IMR-90 (cell line): Measurements from ENCODE around the gene ANO2. TPM values are rescaled to one million over a fixed set of nuclear protein-coding genes. Genes with fewer than 3 reads are reported as not detected.

Source experiments
- ATAC-seq: fragments of 200-7000 bp; cut with Tn5 transposase; 2 replicates; pipeline ENCODE4 v1.9.1; 2020; ENCODE audit warnings: low read depth, mild to moderate bottlenecking, moderate library complexity
- BruUV-seq: library from RNA; stranded (reverse); fragments of 400-500 nt; replicated peaks from 2 replicates; lab custom pipeline; 2021; lab: Mats Ljungman, UMichigan
- CTCF ChIA-PET: fragments of 300-600 bp; formaldehyde crosslinking; extraction: SDS; loops from one replicate; lab custom pipeline; 2021; ENCODE audit warnings: antibody characterized with exemption; lab: Yijun Ruan, JAX
- POLR2A ChIA-PET: fragments of 300-600 bp; sonication (Branson Sonifier 250); formaldehyde crosslinking; loops from one replicate; lab custom pipeline; 2022; ENCODE audit warnings: antibody characterized with exemption; ENCODE audit not compliant: unreplicated experiment; lab: Charles Lee
- DNase-seq: peaks from one replicate; pipeline ENCODE4 v3.0.0; 2013
- H2AFZ ChIP-seq: replicated peaks from 2 replicates; pipeline ENCODE3; 2013; ENCODE audit warnings: low read length, mild to moderate bottlenecking; ENCODE audit not compliant: poor library complexity
- H2AK5ac ChIP-seq: 2 replicates; pipeline ENCODE4 v1.6.1; 2013; ENCODE audit warnings: low read depth, low read length, inconsistent platforms
- H2AK9ac ChIP-seq: replicated peaks from 2 replicates; pipeline ENCODE3; 2013; ENCODE audit warnings: mild to moderate bottlenecking, low read depth, low read length, moderate library complexity; ENCODE audit not compliant: poor library complexity
- H2BK120ac ChIP-seq: 2 replicates; pipeline ENCODE4 v1.6.1; 2013; ENCODE audit warnings: low read depth, low read length, inconsistent platforms
- H2BK15ac ChIP-seq: 3 replicates; pipeline ENCODE4 v1.6.1; 2013; ENCODE audit warnings: low read depth, low read length, inconsistent platforms
- H2BK20ac ChIP-seq: 2 replicates; pipeline ENCODE4 v1.6.1; 2013; ENCODE audit warnings: low read depth, mild to moderate bottlenecking, inconsistent platforms, low read length, moderate library complexity
- H2BK5ac ChIP-seq: 2 replicates; pipeline ENCODE4 v1.6.1; 2013; ENCODE audit warnings: mild to moderate bottlenecking, low read depth, low read length, inconsistent platforms; ENCODE audit not compliant: poor library complexity, severe bottlenecking
- H3K14ac ChIP-seq: replicated peaks from 2 replicates; pipeline ENCODE4 v1.6.1; 2013; ENCODE audit warnings: low read depth, low read length, inconsistent platforms
- H3K18ac ChIP-seq: 2 replicates; pipeline ENCODE4 v1.6.1; 2013; ENCODE audit warnings: low read depth, low read length, control low read depth
- H3K23ac ChIP-seq: 2 replicates; pipeline ENCODE4 v1.6.1; 2013; ENCODE audit warnings: low read depth, low read length, inconsistent platforms
- H3K27ac ChIP-seq: 2 replicates; pipeline ENCODE4 v1.5.1; 2013; ENCODE audit warnings: mild to moderate bottlenecking, control low read depth, low read length; ENCODE audit not compliant: insufficient read depth
- H3K27me3 ChIP-seq: 2 replicates; pipeline ENCODE4 v1.6.1; 2013; ENCODE audit warnings: low read length; ENCODE audit not compliant: control insufficient read depth, insufficient read depth
- H3K36me3 ChIP-seq: 2 replicates; pipeline ENCODE4 v1.6.1; 2013; ENCODE audit warnings: low read length, mixed read lengths; ENCODE audit not compliant: control insufficient read depth, insufficient read depth
- H3K4ac ChIP-seq: 2 replicates; pipeline ENCODE4 v1.6.1; 2013; ENCODE audit warnings: low read depth, low read length, inconsistent platforms
- H3K4me1 ChIP-seq: 2 replicates; pipeline ENCODE4 v1.6.1; 2013; ENCODE audit warnings: low read length, mixed read lengths; ENCODE audit not compliant: control insufficient read depth, insufficient read depth
- H3K4me2 ChIP-seq: 2 replicates; pipeline ENCODE4 v1.6.1; 2013; ENCODE audit warnings: low read depth, mild to moderate bottlenecking, control low read depth, low read length, moderate library complexity
- H3K4me3 ChIP-seq: 2 replicates; pipeline ENCODE4 v1.5.1; 2013; ENCODE audit warnings: low read depth, mild to moderate bottlenecking, control low read depth, low read length, moderate library complexity; ENCODE audit not compliant: insufficient read depth
- H3K56ac ChIP-seq: 2 replicates; pipeline ENCODE4 v1.6.1; 2013; ENCODE audit warnings: low read length, inconsistent platforms; ENCODE audit not compliant: insufficient read depth; ENCODE audit errors: extremely low read depth
- H3K79me1 ChIP-seq, 2 experiments: 2 replicates each; pipeline ENCODE4 v1.6.1; 2013; ENCODE audit warnings: low read length in 2 of 2, inconsistent platforms in 1 of 2, low read depth in 1 of 2
- H3K9ac ChIP-seq: 2 replicates; pipeline ENCODE4 v1.6.1; 2013; ENCODE audit warnings: low read depth, low read length, control low read depth
- H3K9me1 ChIP-seq: 2 replicates; pipeline ENCODE4 v1.6.1; 2013; ENCODE audit warnings: low read length, inconsistent platforms; ENCODE audit not compliant: insufficient read depth
- H3K9me3 ChIP-seq: 2 replicates; pipeline ENCODE4 v1.6.1; 2013; ENCODE audit warnings: low read length; ENCODE audit not compliant: control insufficient read depth, insufficient read depth
- H4K20me1 ChIP-seq: 2 replicates; pipeline ENCODE4 v1.6.1; 2013; ENCODE audit warnings: low read length, inconsistent platforms; ENCODE audit not compliant: insufficient read depth
- H4K5ac ChIP-seq: 2 replicates; pipeline ENCODE4 v1.6.1; 2013; ENCODE audit warnings: mild to moderate bottlenecking, low read depth, low read length, control low read depth
- H4K8ac ChIP-seq, 2 experiments: 2 replicates each; pipeline ENCODE4 v1.6.1; 2013; ENCODE audit warnings: low read depth in 2 of 2, low read length in 2 of 2, control low read depth in 1 of 2, inconsistent platforms in 1 of 2
- H4K91ac ChIP-seq: 2 replicates; pipeline ENCODE4 v1.6.1; 2013; ENCODE audit warnings: low read depth, low read length, inconsistent platforms; ENCODE audit not compliant: insufficient read depth
- BHLHE40 ChIP-seq: fragments of 150-350 bp; IDR thresholded peaks from 2 replicates; pipeline ENCODE4 v1.6.1; 2016; ENCODE audit warnings: mild to moderate bottlenecking, low read depth, low read length
- CEBPB ChIP-seq: IDR thresholded peaks from 2 replicates; pipeline ENCODE4 v1.6.1; 2012; ENCODE audit warnings: low read depth, low read length, improper control_type of control experiment
- CHD1 ChIP-seq: IDR thresholded peaks from 2 replicates; pipeline ENCODE4 v1.6.1; 2012; ENCODE audit warnings: low read depth, low read length, improper control_type of control experiment
- FOS ChIP-seq: fragments of 150-350 bp; IDR thresholded peaks from 2 replicates; pipeline ENCODE4 v1.6.1; 2016; ENCODE audit warnings: low read depth, low read length
- MAFK ChIP-seq: IDR thresholded peaks from 2 replicates; pipeline ENCODE4 v1.6.1; 2012; ENCODE audit warnings: low read depth, low read length, improper control_type of control experiment
- MAZ ChIP-seq: IDR thresholded peaks from 2 replicates; pipeline ENCODE4 v1.6.1; 2012; ENCODE audit warnings: low read depth, mild to moderate bottlenecking, low read length, improper control_type of control experiment, moderate library complexity, borderline replicate concordance
- MXI1 ChIP-seq: IDR thresholded peaks from 2 replicates; pipeline ENCODE4 v1.6.1; 2012; ENCODE audit warnings: low read depth, mild to moderate bottlenecking, low read length, moderate library complexity, borderline replicate concordance
- NFE2L2 ChIP-seq: fragments of 150-350 bp; IDR thresholded peaks from 2 replicates; pipeline ENCODE4 v1.6.1; 2016; ENCODE audit warnings: low read depth, mild to moderate bottlenecking, low read length
- RAD21 ChIP-seq: IDR thresholded peaks from 2 replicates; pipeline ENCODE4 v1.6.1; 2012; ENCODE audit warnings: low read length, improper control_type of control experiment
- RCOR1 ChIP-seq: IDR thresholded peaks from 2 replicates; pipeline ENCODE4 v1.6.1; 2012; ENCODE audit warnings: mild to moderate bottlenecking, low read length, improper control_type of control experiment; ENCODE audit not compliant: insufficient replicate concordance
- RFX5 ChIP-seq: IDR thresholded peaks from 2 replicates; pipeline ENCODE4 v1.8.0; 2012; ENCODE audit warnings: low read depth, mild to moderate bottlenecking, low read length, moderate library complexity
- SMC3 ChIP-seq: fragments of 150-350 bp; IDR thresholded peaks from 2 replicates; pipeline ENCODE4 v1.6.1; 2016; ENCODE audit warnings: low read depth, mild to moderate bottlenecking, antibody characterized with exemption, low read length, moderate library complexity
- WGBS, 2 experiments: methylation state at CpG; one replicate each; pipeline versions ENCODE4 v1.1.5 to v1.1.7; 2013; ENCODE audit warnings: missing lambda C conversion rate in 2 of 2; ENCODE audit not compliant: insufficient read length in 1 of 2; ENCODE audit errors: extremely low coverage in 2 of 2; 5-methylcytosine and 5-hydroxymethylcytosine counted together
- dilution Hi-C: fragments of 300-500 bp; cut with HindIII; formaldehyde crosslinking; loops from one replicate; pipeline ENCODE4 v1.14.3; 2018; ENCODE audit warnings: low sequenced_read_pairs; ENCODE audit not compliant: unreplicated experiment
- in situ Hi-C: fragments of 300-500 bp; cut with MboI; formaldehyde crosslinking; loops from 3 replicates; pipeline ENCODE4 v1.14.3; 2019; ENCODE audit warnings: low sequenced_read_pairs, inconsistent platforms, mixed read lengths
- intact Hi-C: fragments of 100-400 bp; cut with micrococcal nuclease; formaldehyde crosslinking; loops from 2 replicates; pipeline ENCODE4 v1.10.0; 2022
- polyA plus RNA-seq, 3 experiments: library from polyadenylated mRNA; depleted of rRNA; stranded (reverse); fragments of >200 nt; gene quantifications; 2 replicates each; pipeline ENCODE4 v1.2.3, GENCODE V29; 2012; ENCODE audit warnings: low replicate concordance in 1 of 3
- total RNA-seq: library from RNA; depleted of rRNA; stranded (reverse); fragments of >200 nt; gene quantifications from 2 replicates; pipeline ENCODE4 v1.2.3, GENCODE V29; 2012
- TF ChIP-seq, protein P1 (sequence below): fragments of 150-350 bp; IDR thresholded peaks from 2 replicates; pipeline ENCODE4 v1.6.1; 2017; ENCODE audit warnings: mild to moderate bottlenecking, antibody characterized with exemption, low read length, low read depth
- TF ChIP-seq, protein P2 (sequence below): fragments of 150-350 bp; IDR thresholded peaks from 2 replicates; pipeline ENCODE4 v1.6.1; 2016; ENCODE audit warnings: low read depth, mild to moderate bottlenecking, low read length, moderate library complexity, borderline replicate concordance

ANO2 gene
- total and polyA plus RNA-seq, 2 of the 4 experiments (the other 2 are of a cell fraction), result 0.22 TPM; not detected in 1

GRCh38 chr12:5964913-5965900 lies 20.1 kb upstream of the ANO2 start:
- no peak for DNase-seq
- Histone ChIP-seq H2BK20ac (no peak overlapping the region), H4K91ac (no peak overlapping the region; the same call in 1 of the 2 replicates), H3K27me3 (peaks cover 30% of the 10 kb centered on the region), H3K18ac (no peak overlapping the region), H3K9ac (no peak overlapping the region), H2AFZ (peak overlapping the region; percentile 59), H3K23ac (no peak overlapping the region), H3K9me3 (no peaks in the 10 kb centered on the region), H3K4me3 (no peak overlapping the region), H3K9me1 (no peaks in the 10 kb centered on the region), H4K8ac (no peak overlapping the region), H2BK120ac (no peak overlapping the region), H4K5ac (no peak overlapping the region), H3K4ac (no peak overlapping the region), H3K4me1 (no peaks in the 10 kb centered on the region), H2AK9ac (peak overlapping the region; percentile 0), H3K79me1 (no peaks in the 10 kb centered on the region), H3K14ac (no peak overlapping the region), H2BK5ac (no peak overlapping the region), H3K56ac (no peak overlapping the region), H4K20me1 (no peaks in the 10 kb centered on the region), H2AK5ac (no peak overlapping the region; the same call in 1 of the 2 replicates), H3K4me2 (no peak overlapping the region), H3K27ac (no peak overlapping the region), H2BK15ac (no peak overlapping the region), H3K36me3 (no peaks in the 10 kb centered on the region)
- WGBS, 2 experiments, result 61% methylated on average over 16 of the region's 24 CpGs; no CpG with 5 or more reads in 1 of the 2 experiments
- ChIA-PET CTCF (interaction anchor here (2.2 kb wide), 1 partner anchor 72 kb away, joined by 7 read pairs; no protein-coding TSS in a partner anchor), POLR2A (no interaction called here)
- intact Hi-C loops, result loop anchor here (5.0 kb wide), 1 partner anchor 538 kb away; no protein-coding TSS in a partner anchor
- in situ Hi-C loops, result no loop called here
- dilution Hi-C loops, result no loop called here
- BruUV-seq, result no TSS peak
- no peak; the same call in 1 of the 2 replicates for ATAC-seq
- TF ChIP-seq, protein P1, sequence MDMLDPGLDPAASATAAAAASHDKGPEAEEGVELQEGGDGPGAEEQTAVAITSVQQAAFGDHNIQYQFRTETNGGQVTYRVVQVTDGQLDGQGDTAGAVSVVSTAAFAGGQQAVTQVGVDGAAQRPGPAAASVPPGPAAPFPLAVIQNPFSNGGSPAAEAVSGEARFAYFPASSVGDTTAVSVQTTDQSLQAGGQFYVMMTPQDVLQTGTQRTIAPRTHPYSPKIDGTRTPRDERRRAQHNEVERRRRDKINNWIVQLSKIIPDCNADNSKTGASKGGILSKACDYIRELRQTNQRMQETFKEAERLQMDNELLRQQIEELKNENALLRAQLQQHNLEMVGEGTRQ, result no peak
- no peak for TF ChIP-seq CHD1
- TF ChIP-seq RCOR1, result no peak
- no peak for TF ChIP-seq MAZ
- TF ChIP-seq MAFK, result no peak
- TF ChIP-seq BHLHE40, result no peak
- TF ChIP-seq MXI1, result no peak
- TF ChIP-seq CEBPB, result no peak
- TF ChIP-seq RFX5, result no peak
- TF ChIP-seq, protein P2, sequence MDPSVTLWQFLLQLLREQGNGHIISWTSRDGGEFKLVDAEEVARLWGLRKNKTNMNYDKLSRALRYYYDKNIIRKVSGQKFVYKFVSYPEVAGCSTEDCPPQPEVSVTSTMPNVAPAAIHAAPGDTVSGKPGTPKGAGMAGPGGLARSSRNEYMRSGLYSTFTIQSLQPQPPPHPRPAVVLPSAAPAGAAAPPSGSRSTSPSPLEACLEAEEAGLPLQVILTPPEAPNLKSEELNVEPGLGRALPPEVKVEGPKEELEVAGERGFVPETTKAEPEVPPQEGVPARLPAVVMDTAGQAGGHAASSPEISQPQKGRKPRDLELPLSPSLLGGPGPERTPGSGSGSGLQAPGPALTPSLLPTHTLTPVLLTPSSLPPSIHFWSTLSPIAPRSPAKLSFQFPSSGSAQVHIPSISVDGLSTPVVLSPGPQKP, result no peak
- no peak for TF ChIP-seq NFE2L2
- no peak for TF ChIP-seq SMC3
- no peak for TF ChIP-seq FOS
- no peak for TF ChIP-seq RAD21
